ENCODE measurements around the gene DAP.
A peak's percentile ranks its signal among the peaks of the same experiment; 100 is the strongest.

DAP gene

DNA sequence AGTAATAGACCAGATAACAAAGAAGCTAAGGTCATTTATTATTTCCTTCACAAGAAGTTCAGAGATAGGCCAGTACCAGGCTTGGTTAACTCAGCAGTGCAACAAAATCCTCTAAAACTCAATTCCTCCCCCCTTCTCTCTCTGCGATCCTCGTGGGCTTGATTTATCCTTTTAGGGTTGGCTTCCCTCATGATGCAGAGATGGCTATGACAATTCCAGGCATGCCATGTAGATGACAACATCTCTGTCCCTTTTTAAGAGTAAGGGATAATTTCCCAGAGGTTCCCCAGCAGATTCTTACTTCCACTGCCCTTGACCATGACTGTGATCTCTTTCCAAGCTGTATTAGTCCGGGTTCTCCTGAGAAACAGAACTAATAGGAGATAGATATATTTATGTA, 28.7 kb upstream of the DAP start:
- no peak overlapping the region for H2BK120ac ChIP-seq (ENCODE audit: low read depth, low read length)
- no peaks in the 10 kb centered on the region for H3K9me3 ChIP-seq (replicated peaks in 1 of 2; ENCODE audit: control insufficient read depth in 2 of 2, insufficient read depth in 1 of 2, low read depth in 1 of 2, low read length in 2 of 2)
- no peak overlapping the region for H2BK5ac ChIP-seq (ENCODE audit: low read length)
- no peaks in the 10 kb centered on the region for H3K4me1 ChIP-seq (ENCODE audit: control insufficient read depth in 2 of 2, insufficient read depth in 1 of 2, low read depth in 1 of 2, low read length in 2 of 2)
- no CpG with 5 or more reads among the region's 3 CpGs for WGBS, 2 donors (ENCODE audit: extremely low coverage in 2 of 2, insufficient read length in 2 of 2, insufficient replicate concordance in 1 of 2)
- no peak overlapping the region for H3K18ac ChIP-seq (ENCODE audit: low read length)
- H3K14ac ChIP-seq (ENCODE audit: low read length) = no peak overlapping the region
- DNase-seq (ENCODE audit: low spot score) = no peak
- H3K4me3 ChIP-seq (ENCODE audit: low read length in 2 of 2) = no peak overlapping the region
- H4K91ac ChIP-seq (ENCODE audit: low read depth, low read length, poor library complexity) = no peak overlapping the region
- no peak overlapping the region for H3K9ac ChIP-seq (ENCODE audit: low read depth, low read length, poor library complexity)
- H3K27me3 ChIP-seq (ENCODE audit: control insufficient read depth in 3 of 3, insufficient read depth in 3 of 3, low read depth in 1 of 3, low read length in 3 of 3) = peaks cover 0 to 3% (median 0%) of the 10 kb centered on the region in 3 experiments
- H2BK12ac ChIP-seq (ENCODE audit: low read length) = no peak overlapping the region
- no peaks in the 10 kb centered on the region for H3K79me1 ChIP-seq (ENCODE audit: low read depth, low read length)
- H3K4me2 ChIP-seq (ENCODE audit: insufficient read depth, low read length, poor library complexity, severe bottlenecking) = no peak overlapping the region
- H4K8ac ChIP-seq (ENCODE audit: low read depth, low read length) = no peak overlapping the region
- H2BK15ac ChIP-seq (ENCODE audit: low read length) = no peak overlapping the region
- H2AK5ac ChIP-seq (ENCODE audit: low read depth, low read length) = no peak overlapping the region
- H3K36me3 ChIP-seq (replicated peaks in 1 of 2; ENCODE audit: control insufficient read depth in 2 of 2, insufficient read depth in 2 of 2, low read length in 2 of 2) = no peaks in the 10 kb centered on the region
- no peak overlapping the region for H3K23ac ChIP-seq (ENCODE audit: low read depth, low read length, poor library complexity)
- no peak overlapping the region for H3K27ac ChIP-seq (replicated peaks; ENCODE audit: low read length)
- no peak overlapping the region for H3K4ac ChIP-seq (ENCODE audit: low read length)
- H2AFZ ChIP-seq (ENCODE audit: low read length) = no peak overlapping the region

DNA sequence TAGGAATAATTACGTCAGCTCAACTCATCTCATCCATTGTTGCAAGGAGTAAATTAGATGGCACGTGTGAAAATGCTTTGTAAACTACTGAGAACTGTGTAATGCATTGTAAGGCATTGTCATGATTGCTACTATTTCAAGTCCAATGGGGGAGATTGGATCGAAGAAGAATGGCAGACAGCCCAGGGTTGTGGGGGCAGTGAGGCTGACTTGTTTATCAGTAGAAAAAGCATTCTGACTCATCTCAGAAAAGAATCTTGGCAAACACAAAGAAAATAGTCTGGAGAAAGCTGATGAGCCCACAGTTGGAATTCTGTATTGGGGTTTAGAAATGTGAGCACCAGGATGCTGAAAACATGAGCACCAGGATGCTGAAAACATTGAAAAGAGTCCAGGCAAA, 28.0 kb upstream of the DAP start:
- WGBS, 2 donors (ENCODE audit: extremely low coverage in 2 of 2, insufficient read length in 2 of 2, insufficient replicate concordance in 1 of 2) = no CpG with 5 or more reads among the region's 3 CpGs
- Histone ChIP-seq H3K36me3 (replicated peaks in 1 of 2; ENCODE audit: control insufficient read depth in 2 of 2, insufficient read depth in 2 of 2, low read length in 2 of 2) (no peaks in the 10 kb centered on the region), H3K79me1 (ENCODE audit: low read depth, low read length) (no peaks in the 10 kb centered on the region), H3K14ac (ENCODE audit: low read length) (no peak overlapping the region), H2BK12ac (ENCODE audit: low read length) (no peak overlapping the region), H3K9ac (ENCODE audit: low read depth, low read length, poor library complexity) (no peak overlapping the region), H2BK120ac (ENCODE audit: low read depth, low read length) (no peak overlapping the region), H2BK5ac (ENCODE audit: low read length) (no peak overlapping the region), H3K18ac (ENCODE audit: low read length) (no peak overlapping the region), H2BK15ac (ENCODE audit: low read length) (no peak overlapping the region), H2AFZ (ENCODE audit: low read length) (no peak overlapping the region), H3K27me3 (ENCODE audit: control insufficient read depth in 3 of 3, insufficient read depth in 3 of 3, low read depth in 1 of 3, low read length in 3 of 3) (peaks cover 0 to 3% (median 0%) of the 10 kb centered on the region in 3 experiments), H4K8ac (ENCODE audit: low read depth, low read length) (no peak overlapping the region), H2AK5ac (ENCODE audit: low read depth, low read length) (no peak overlapping the region), H3K23ac (ENCODE audit: low read depth, low read length, poor library complexity) (no peak overlapping the region), H3K4me1 (ENCODE audit: control insufficient read depth in 2 of 2, insufficient read depth in 1 of 2, low read depth in 1 of 2, low read length in 2 of 2) (no peaks in the 10 kb centered on the region), H4K91ac (ENCODE audit: low read depth, low read length, poor library complexity) (no peak overlapping the region), H3K4me3 (ENCODE audit: low read length in 2 of 2) (no peak overlapping the region), H3K9me3 (replicated peaks in 1 of 2; ENCODE audit: control insufficient read depth in 2 of 2, insufficient read depth in 1 of 2, low read depth in 1 of 2, low read length in 2 of 2) (no peaks in the 10 kb centered on the region), H3K4ac (ENCODE audit: low read length) (no peak overlapping the region), H3K4me2 (ENCODE audit: insufficient read depth, low read length, poor library complexity, severe bottlenecking) (no peak overlapping the region), H3K27ac (replicated peaks; ENCODE audit: low read length) (no peak overlapping the region)
- DNase-seq (ENCODE audit: low spot score) = no peak

DNA sequence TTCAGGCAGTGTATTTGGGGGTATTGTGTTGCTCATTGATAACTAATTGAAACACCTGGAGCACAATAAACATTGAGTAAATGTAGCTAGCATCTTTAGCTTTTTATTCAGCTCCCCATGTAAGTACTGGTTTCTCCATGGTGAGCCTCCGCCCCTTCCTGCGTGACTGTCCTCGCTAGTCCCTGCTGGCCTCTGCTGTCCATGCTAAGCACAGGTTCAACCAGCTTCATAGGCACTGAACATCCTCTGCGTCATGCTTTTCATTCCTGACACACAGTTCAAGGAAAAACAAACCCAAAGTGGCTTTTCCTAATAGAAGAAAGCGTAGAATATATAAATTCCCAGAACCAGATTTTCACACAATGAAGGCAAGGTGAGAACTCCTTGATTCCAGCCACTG, 27.3 kb upstream of the DAP start:
- Histone ChIP-seq H3K9me3 (replicated peaks in 1 of 2; ENCODE audit: control insufficient read depth in 2 of 2, insufficient read depth in 1 of 2, low read depth in 1 of 2, low read length in 2 of 2) (no peaks in the 10 kb centered on the region), H2AK5ac (ENCODE audit: low read depth, low read length) (no peak overlapping the region), H3K4ac (ENCODE audit: low read length) (no peak overlapping the region), H3K79me1 (ENCODE audit: low read depth, low read length) (no peaks in the 10 kb centered on the region), H3K4me2 (ENCODE audit: insufficient read depth, low read length, poor library complexity, severe bottlenecking) (no peak overlapping the region), H3K27ac (replicated peaks; ENCODE audit: low read length) (no peak overlapping the region), H3K23ac (ENCODE audit: low read depth, low read length, poor library complexity) (no peak overlapping the region), H3K36me3 (replicated peaks in 1 of 2; ENCODE audit: control insufficient read depth in 2 of 2, insufficient read depth in 2 of 2, low read length in 2 of 2) (no peaks in the 10 kb centered on the region), H3K9ac (ENCODE audit: low read depth, low read length, poor library complexity) (no peak overlapping the region), H2BK5ac (ENCODE audit: low read length) (no peak overlapping the region), H3K4me3 (ENCODE audit: low read length in 2 of 2) (no peak overlapping the region), H2BK15ac (ENCODE audit: low read length) (no peak overlapping the region), H4K8ac (ENCODE audit: low read depth, low read length) (no peak overlapping the region), H2AFZ (ENCODE audit: low read length) (no peak overlapping the region), H3K18ac (ENCODE audit: low read length) (no peak overlapping the region), H3K14ac (ENCODE audit: low read length) (no peak overlapping the region), H3K4me1 (ENCODE audit: control insufficient read depth in 2 of 2, insufficient read depth in 1 of 2, low read depth in 1 of 2, low read length in 2 of 2) (no peaks in the 10 kb centered on the region), H2BK12ac (ENCODE audit: low read length) (no peak overlapping the region), H3K27me3 (ENCODE audit: control insufficient read depth in 3 of 3, insufficient read depth in 3 of 3, low read depth in 1 of 3, low read length in 3 of 3) (peaks cover 0 to 2% (median 0%) of the 10 kb centered on the region in 3 experiments), H4K91ac (ENCODE audit: low read depth, low read length, poor library complexity) (no peak overlapping the region), H2BK120ac (ENCODE audit: low read depth, low read length) (no peak overlapping the region)
- DNase-seq (ENCODE audit: low spot score) = no peak
- no CpG with 5 or more reads among the region's 5 CpGs for WGBS, 2 donors (ENCODE audit: extremely low coverage in 2 of 2, insufficient read length in 2 of 2, insufficient replicate concordance in 1 of 2)

DNA sequence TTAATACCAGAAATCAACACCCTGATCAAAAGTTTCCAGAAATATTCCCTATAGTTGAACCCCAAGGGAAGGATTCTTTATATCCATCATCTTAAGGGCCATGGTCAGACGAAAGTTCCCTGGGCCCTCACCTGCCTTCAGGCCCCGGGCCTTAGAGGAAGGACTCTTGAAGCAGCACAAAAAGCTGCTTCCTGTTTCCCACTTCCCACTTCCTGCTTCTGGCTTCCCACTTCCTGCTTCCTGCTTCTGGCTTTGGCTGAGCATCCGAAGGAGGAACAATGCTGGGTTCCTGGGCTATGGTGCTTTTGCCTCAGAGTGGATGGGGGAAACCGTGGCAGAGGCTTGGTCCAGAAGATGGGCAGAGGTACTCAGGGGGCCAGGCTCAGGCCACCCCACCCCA, 25.8 kb upstream of the DAP start:
- no peak overlapping the region for H3K4me3 ChIP-seq (ENCODE audit: low read length in 2 of 2)
- H4K8ac ChIP-seq (ENCODE audit: low read depth, low read length) = no peak overlapping the region
- no peaks in the 10 kb centered on the region for H3K79me1 ChIP-seq (ENCODE audit: low read depth, low read length)
- H2BK5ac ChIP-seq (ENCODE audit: low read length) = no peak overlapping the region
- no peak overlapping the region for H2BK120ac ChIP-seq (ENCODE audit: low read depth, low read length)
- H3K4me2 ChIP-seq (ENCODE audit: insufficient read depth, low read length, poor library complexity, severe bottlenecking) = no peak overlapping the region
- H3K9me3 ChIP-seq (replicated peaks in 1 of 2; ENCODE audit: control insufficient read depth in 2 of 2, insufficient read depth in 1 of 2, low read depth in 1 of 2, low read length in 2 of 2) = no peaks in the 10 kb centered on the region
- H3K9ac ChIP-seq (ENCODE audit: low read depth, low read length, poor library complexity) = no peak overlapping the region
- no peak overlapping the region for H3K14ac ChIP-seq (ENCODE audit: low read length)
- H3K27ac ChIP-seq (replicated peaks; ENCODE audit: low read length) = no peak overlapping the region
- no peak overlapping the region for H3K23ac ChIP-seq (ENCODE audit: low read depth, low read length, poor library complexity)
- no peak overlapping the region for H3K4ac ChIP-seq (ENCODE audit: low read length)
- no peaks in the 10 kb centered on the region for H3K36me3 ChIP-seq (replicated peaks in 1 of 2; ENCODE audit: control insufficient read depth in 2 of 2, insufficient read depth in 2 of 2, low read length in 2 of 2)
- no peak overlapping the region for H2BK12ac ChIP-seq (ENCODE audit: low read length)
- H3K4me1 ChIP-seq (ENCODE audit: control insufficient read depth in 2 of 2, insufficient read depth in 1 of 2, low read depth in 1 of 2, low read length in 2 of 2) = no peaks in the 10 kb centered on the region
- H2BK15ac ChIP-seq (ENCODE audit: low read length) = no peak overlapping the region
- H4K91ac ChIP-seq (ENCODE audit: low read depth, low read length, poor library complexity) = no peak overlapping the region
- H3K27me3 ChIP-seq (ENCODE audit: control insufficient read depth in 3 of 3, insufficient read depth in 3 of 3, low read depth in 1 of 3, low read length in 3 of 3) = no peaks in the 10 kb centered on the region
- peak overlapping the region; percentile 15 for H3K18ac ChIP-seq (ENCODE audit: low read length)
- no peak overlapping the region for H2AFZ ChIP-seq (ENCODE audit: low read length)
- WGBS, 2 donors (ENCODE audit: extremely low coverage in 2 of 2, insufficient read length in 2 of 2, insufficient replicate concordance in 1 of 2) = no CpG with 5 or more reads among the region's 4 CpGs
- H2AK5ac ChIP-seq (ENCODE audit: low read depth, low read length) = no peak overlapping the region
- no peak for DNase-seq (ENCODE audit: low spot score)
